OCI-LY3 (cell line): Measurements from ENCODE around the gene BMP2K.

ENCODE experiments used
- H2AFZ ChIP-seq: fragments of 200-600, 300-600 bp; shearing (Covaris generic); 2 replicates; pipeline ENCODE4 v1.6.0; 2014; ENCODE audit warnings: antibody characterized with exemption, low read depth, low read length
- H3K27ac ChIP-seq: fragments of 200-600, 300-600 bp; sonication (generic); 2 replicates; pipeline ENCODE4 v1.5.1; 2014; ENCODE audit warnings: mild to moderate bottlenecking, low read length, moderate library complexity, mixed read lengths
- H3K27me3 ChIP-seq: fragments of 200-600, 300-600 bp; sonication (generic); 2 replicates; pipeline ENCODE4 v1.6.1; 2014; ENCODE audit warnings: low read depth, low read length, mixed read lengths
- H3K36me3 ChIP-seq: fragments of 200-600, 300-600 bp; sonication (generic); replicated peaks from 2 replicates; pipeline ENCODE3; 2014; ENCODE audit warnings: low read depth, low read length, mixed read lengths
- H3K4me1 ChIP-seq: fragments of 300-600, 200-600 bp; sonication (generic); 2 replicates; pipeline ENCODE4 v1.6.1; 2014; ENCODE audit warnings: low read length, mixed read lengths
- H3K4me2 ChIP-seq: fragments of 200-600, 300-600 bp; sonication (generic); 2 replicates; pipeline ENCODE4 v1.6.1; 2014; ENCODE audit warnings: low read length, mixed read lengths
- H3K4me3 ChIP-seq: fragments of 300-600, 200-600 bp; sonication (generic); 2 replicates; pipeline ENCODE4 v1.5.1; 2014; ENCODE audit warnings: antibody characterized with exemption, mild to moderate bottlenecking, low read length, moderate library complexity
- H3K79me2 ChIP-seq: fragments of 300-600, 200-600 bp; shearing (Covaris generic); 2 replicates; pipeline ENCODE4 v1.6.1; 2014; ENCODE audit warnings: mild to moderate bottlenecking, low read length, mixed read lengths
- H3K9ac ChIP-seq: fragments of 300-600, 200-600 bp; shearing (Covaris generic); 2 replicates; pipeline ENCODE4 v1.6.0; 2014; ENCODE audit warnings: mild to moderate bottlenecking, low read length, moderate library complexity
- H3K9me3 ChIP-seq: fragments of 200-600, 300-600 bp; shearing (Covaris generic); 2 replicates; pipeline ENCODE4 v1.6.1; 2014; ENCODE audit warnings: low read length, mixed read lengths; ENCODE audit not compliant: insufficient read depth
- H4K20me1 ChIP-seq: fragments of 200-600, 300-600 bp; sonication (generic); 2 replicates; pipeline ENCODE4 v1.6.1; 2016; ENCODE audit warnings: low read length, mixed read lengths; ENCODE audit not compliant: insufficient read depth
- EZH2phosphoT487 ChIP-seq: fragments of 200-600 bp; shearing (Covaris generic); IDR thresholded peaks from 2 replicates; pipeline ENCODE4 v1.6.1; 2018; ENCODE audit warnings: antibody characterized with exemption, mixed run types, low read depth
- TF ChIP-seq, protein P1 (sequence below): fragments of 200-600, 300-600 bp; sonication (generic); IDR thresholded peaks from 2 replicates; pipeline ENCODE4 v1.5.1; 2014; ENCODE audit warnings: antibody characterized with exemption, low read length, low read depth

BMP2K gene

DNA sequence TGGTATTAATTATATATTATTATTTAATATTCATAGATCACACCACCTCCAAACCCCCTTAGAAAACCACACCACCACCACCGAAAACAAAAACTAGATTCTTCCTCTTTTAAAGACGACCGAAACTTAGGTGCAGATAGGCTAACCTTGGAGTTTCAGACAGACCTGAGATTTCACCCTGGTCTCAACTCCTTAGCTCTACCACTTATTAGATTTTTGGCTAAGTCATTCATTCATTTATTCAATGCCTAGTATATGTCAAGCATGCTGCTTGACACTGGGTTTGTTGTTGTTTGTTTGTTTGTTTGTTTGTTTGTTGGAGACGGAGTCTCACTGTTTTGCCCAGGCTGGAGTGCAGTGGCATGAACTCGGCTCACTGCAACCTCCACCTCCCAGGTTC lies 9.5 kb upstream of the BMP2K start:
- H3K27me3 ChIP-seq = no peaks in the 10 kb centered on the region
- TF ChIP-seq EZH2phosphoT487 = no peak
- TF ChIP-seq, protein P1, sequence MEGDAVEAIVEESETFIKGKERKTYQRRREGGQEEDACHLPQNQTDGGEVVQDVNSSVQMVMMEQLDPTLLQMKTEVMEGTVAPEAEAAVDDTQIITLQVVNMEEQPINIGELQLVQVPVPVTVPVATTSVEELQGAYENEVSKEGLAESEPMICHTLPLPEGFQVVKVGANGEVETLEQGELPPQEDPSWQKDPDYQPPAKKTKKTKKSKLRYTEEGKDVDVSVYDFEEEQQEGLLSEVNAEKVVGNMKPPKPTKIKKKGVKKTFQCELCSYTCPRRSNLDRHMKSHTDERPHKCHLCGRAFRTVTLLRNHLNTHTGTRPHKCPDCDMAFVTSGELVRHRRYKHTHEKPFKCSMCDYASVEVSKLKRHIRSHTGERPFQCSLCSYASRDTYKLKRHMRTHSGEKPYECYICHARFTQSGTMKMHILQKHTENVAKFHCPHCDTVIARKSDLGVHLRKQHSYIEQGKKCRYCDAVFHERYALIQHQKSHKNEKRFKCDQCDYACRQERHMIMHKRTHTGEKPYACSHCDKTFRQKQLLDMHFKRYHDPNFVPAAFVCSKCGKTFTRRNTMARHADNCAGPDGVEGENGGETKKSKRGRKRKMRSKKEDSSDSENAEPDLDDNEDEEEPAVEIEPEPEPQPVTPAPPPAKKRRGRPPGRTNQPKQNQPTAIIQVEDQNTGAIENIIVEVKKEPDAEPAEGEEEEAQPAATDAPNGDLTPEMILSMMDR = no peak
- H3K4me1 ChIP-seq = peaks cover 42% of the 10 kb centered on the region
- no peaks in the 10 kb centered on the region for H4K20me1 ChIP-seq
- no peaks in the 10 kb centered on the region for H3K9me3 ChIP-seq
- H3K4me2 ChIP-seq = peak overlapping the region; percentile 75
- no peak overlapping the region for H2AFZ ChIP-seq
- no peaks in the 10 kb centered on the region for H3K79me2 ChIP-seq
- peak overlapping the region; percentile 61 for H3K4me3 ChIP-seq
- peak overlapping the region; percentile 45; the same call in 1 of the 2 replicates for H3K9ac ChIP-seq
- peak overlapping the region; percentile 69 for H3K27ac ChIP-seq
- no peaks in the 10 kb centered on the region for H3K36me3 ChIP-seq

DNA sequence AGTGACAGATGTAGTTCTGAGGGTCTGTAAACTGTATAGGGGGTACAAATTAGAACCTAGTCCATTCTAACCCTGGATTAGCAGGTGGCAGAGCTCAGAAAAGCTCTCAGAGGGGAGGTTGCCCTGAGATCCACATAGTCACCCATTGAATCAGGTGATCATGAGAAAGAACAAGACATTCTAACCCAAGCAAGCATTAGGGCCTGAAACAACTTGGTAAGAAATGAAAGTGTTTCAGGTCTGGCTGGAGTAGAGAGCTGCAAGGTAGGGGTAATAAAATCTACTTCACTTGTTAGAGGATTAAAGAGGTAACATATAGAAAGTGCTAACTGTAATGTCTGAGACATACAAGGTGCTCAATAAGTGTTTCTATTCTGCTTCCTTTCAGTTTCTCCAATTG lies 8.8 kb upstream of the BMP2K start:
- H3K4me1 ChIP-seq = peaks cover 46% of the 10 kb centered on the region
- H4K20me1 ChIP-seq = no peaks in the 10 kb centered on the region
- peak overlapping the region; percentile 75 for H3K4me2 ChIP-seq

DNA sequence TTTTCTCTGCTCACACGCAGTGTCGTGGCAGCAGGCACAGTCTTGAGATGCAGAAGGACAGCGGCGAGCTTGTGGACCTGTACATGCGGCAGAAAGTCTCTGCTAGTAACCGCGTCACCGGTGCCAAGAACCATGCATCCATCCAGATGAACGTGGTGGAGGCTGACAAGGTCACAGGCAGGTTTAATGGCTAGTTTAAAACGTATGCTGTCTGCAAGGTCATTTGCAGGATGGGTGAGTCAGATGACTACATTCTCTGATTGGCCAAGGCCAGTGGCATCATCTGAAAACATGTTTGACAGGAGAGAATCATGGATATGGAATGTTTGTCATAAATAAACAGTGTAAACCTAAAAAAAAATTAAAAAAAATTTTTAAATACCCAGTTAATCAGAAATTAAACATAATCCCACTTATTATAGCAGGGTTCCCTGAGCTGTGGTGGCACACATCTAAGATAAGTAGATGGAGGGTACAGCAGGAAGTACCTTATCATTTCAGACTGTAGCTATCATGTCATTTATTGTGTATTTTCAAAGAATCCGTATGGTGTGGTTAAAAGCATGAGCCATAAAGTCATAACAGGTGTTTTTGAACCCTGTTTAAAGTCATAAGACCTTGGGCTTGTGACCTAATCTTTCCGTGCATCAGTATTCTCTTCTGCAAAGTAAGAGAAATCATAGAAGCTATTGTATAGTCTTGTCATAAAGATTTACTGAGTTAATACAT lies 7.5 kb upstream of the BMP2K start:
- Histone ChIP-seq H3K27ac (no peak overlapping the region), H3K4me3 (no peak overlapping the region), H2AFZ (no peak overlapping the region), H4K20me1 (no peaks in the 10 kb centered on the region), H3K27me3 (no peaks in the 10 kb centered on the region), H3K4me2 (no peak overlapping the region), H3K79me2 (no peaks in the 10 kb centered on the region), H3K36me3 (no peaks in the 10 kb centered on the region), H3K9me3 (no peaks in the 10 kb centered on the region), H3K9ac (no peak overlapping the region), H3K4me1 (peaks cover 56% of the 10 kb centered on the region)
- no peak for TF ChIP-seq EZH2phosphoT487
- TF ChIP-seq, protein P1 = no peak

More for the DNA sequence above, 8.8 kb upstream of the BMP2K start:
- Histone ChIP-seq H3K79me2 (no peaks in the 10 kb centered on the region), H3K36me3 (no peaks in the 10 kb centered on the region), H3K4me3 (peak overlapping the region; percentile 61; the same call in 1 of the 2 replicates), H3K27me3 (no peaks in the 10 kb centered on the region), H2AFZ (no peak overlapping the region), H3K9me3 (no peaks in the 10 kb centered on the region), H3K27ac (peak overlapping the region; percentile 67), H3K9ac (peak overlapping the region; percentile 45; the same call in 1 of the 2 replicates)
- TF ChIP-seq, protein P1 = no peak
- no peak for TF ChIP-seq EZH2phosphoT487

DNA sequence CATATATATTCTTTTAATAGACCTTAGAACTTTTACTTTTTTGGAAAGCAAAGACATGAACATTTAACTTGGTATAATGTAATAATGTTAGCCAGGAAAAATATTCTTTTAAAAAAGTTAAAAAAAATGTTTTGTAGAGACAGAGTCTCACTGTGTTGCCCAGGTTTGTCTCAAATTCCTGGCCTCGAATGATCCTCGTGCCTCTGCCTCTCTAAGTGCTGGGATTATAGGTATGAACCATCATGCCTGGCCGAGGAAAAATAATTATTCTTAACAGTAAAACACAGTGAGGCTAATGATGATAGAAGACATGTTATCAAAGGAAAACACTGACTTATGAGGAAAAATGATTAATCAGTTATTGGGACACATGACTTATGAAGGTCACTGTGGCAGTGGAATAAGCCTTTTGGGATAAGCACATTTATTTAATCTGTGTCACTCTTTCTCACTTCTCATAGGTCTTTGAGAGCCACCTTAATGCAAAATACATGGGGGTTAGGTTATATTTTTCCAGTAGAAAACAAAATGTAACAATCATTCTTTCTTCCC lies 6.0 kb upstream of the BMP2K start:
- H3K9ac ChIP-seq = no peak overlapping the region
- H3K4me3 ChIP-seq = no peak overlapping the region
- no peaks in the 10 kb centered on the region for H3K27me3 ChIP-seq
- H3K36me3 ChIP-seq = no peaks in the 10 kb centered on the region
- no peak for TF ChIP-seq EZH2phosphoT487
- no peaks in the 10 kb centered on the region for H4K20me1 ChIP-seq
- H3K4me1 ChIP-seq = peaks cover 68% of the 10 kb centered on the region
- H3K9me3 ChIP-seq = no peaks in the 10 kb centered on the region
- no peak overlapping the region for H2AFZ ChIP-seq
- no peak overlapping the region for H3K4me2 ChIP-seq
- no peak overlapping the region for H3K27ac ChIP-seq
- H3K79me2 ChIP-seq = no peaks in the 10 kb centered on the region
